B cell (primary cell): Measurements from ENCODE around the gene NKX3-2.

Experiments
- EZH2 ChIP-seq: IDR thresholded peaks from 2 replicates; pipeline ENCODE4 v1.6.1; 2012; ENCODE audit warnings: borderline replicate concordance, low read depth, mild to moderate bottlenecking, moderate library complexity, low read length; ENCODE audit not compliant: insufficient read depth, poor library complexity, severe bottlenecking
- TF ChIP-seq, protein P1 (sequence below): fragments of 200-600 bp; IDR thresholded peaks from one replicate; pipeline ENCODE4 v1.8.0; 2022; ENCODE audit warnings: antibody characterized with exemption, mild to moderate bottlenecking

DNA sequence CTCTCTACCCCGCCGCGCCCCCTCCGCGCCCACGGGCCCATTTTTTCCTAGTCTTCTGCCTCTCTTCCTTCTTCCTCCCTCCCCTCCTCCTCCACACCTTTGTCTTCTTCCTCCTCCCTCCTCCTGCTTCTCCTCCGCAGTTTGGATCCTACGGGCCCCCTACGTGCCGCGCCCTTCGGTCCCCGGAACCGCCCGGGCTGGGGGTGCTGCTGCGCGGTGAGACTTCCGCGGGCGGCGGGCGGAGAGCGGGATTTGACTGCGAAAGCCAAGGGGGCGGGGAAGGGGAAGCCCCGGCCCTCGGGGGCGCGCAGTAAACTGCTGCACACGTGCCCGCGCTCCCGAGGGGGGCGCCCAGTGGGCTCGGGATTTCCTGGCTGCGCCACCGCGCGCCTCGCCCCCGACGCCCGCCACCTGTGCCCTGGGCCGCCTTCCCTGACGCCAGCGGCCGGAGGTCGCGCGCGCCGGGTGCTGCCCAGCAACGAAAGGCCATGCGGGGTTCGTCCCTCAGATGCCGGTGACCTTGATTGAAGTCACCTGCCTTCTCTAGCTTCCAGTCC is 3.3 kb upstream of the NKX3-2 start:
- TF ChIP-seq, protein P1, sequence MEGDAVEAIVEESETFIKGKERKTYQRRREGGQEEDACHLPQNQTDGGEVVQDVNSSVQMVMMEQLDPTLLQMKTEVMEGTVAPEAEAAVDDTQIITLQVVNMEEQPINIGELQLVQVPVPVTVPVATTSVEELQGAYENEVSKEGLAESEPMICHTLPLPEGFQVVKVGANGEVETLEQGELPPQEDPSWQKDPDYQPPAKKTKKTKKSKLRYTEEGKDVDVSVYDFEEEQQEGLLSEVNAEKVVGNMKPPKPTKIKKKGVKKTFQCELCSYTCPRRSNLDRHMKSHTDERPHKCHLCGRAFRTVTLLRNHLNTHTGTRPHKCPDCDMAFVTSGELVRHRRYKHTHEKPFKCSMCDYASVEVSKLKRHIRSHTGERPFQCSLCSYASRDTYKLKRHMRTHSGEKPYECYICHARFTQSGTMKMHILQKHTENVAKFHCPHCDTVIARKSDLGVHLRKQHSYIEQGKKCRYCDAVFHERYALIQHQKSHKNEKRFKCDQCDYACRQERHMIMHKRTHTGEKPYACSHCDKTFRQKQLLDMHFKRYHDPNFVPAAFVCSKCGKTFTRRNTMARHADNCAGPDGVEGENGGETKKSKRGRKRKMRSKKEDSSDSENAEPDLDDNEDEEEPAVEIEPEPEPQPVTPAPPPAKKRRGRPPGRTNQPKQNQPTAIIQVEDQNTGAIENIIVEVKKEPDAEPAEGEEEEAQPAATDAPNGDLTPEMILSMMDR, result no peak
- TF ChIP-seq EZH2, result peak; percentile 56
